ENCODE measurements around the gene MRPL21.
"Not testable (repeated sequence)": the region's sequence is repeated elsewhere in the genome, so short reads cannot be mapped to it uniquely, and the experiment has no call there.

MRPL21 gene

GRCh38 chr11:68865241-68865640, 38.4 kb downstream of the MRPL21 start:
- DNase-seq = no peak

GRCh38 chr11:68863553-68864265, 39.9 kb downstream of the MRPL21 start:
- no peak for DNase-seq

GRCh38 chr11:68862421-68862820, 41.2 kb downstream of the MRPL21 start:
- DNase-seq = no peak

GRCh38 chr11:68859123-68859522, 44.5 kb downstream of the MRPL21 start:
- DNase-seq = no peak

- no peak for DNase-seq
Observed at GRCh38 chr11:68857037-68857586, 46.5 kb downstream of the MRPL21 start.

- DNase-seq = not testable (repeated sequence)
Observed at GRCh38 chr11:68856425-68857030, 47.1 kb downstream of the MRPL21 start.

GRCh38 chr11:68855205-68855981, 48.2 kb downstream of the MRPL21 start:
- peak in 2 of 6 experiments; percentile 6 to 29 for DNase-seq

DNA sequence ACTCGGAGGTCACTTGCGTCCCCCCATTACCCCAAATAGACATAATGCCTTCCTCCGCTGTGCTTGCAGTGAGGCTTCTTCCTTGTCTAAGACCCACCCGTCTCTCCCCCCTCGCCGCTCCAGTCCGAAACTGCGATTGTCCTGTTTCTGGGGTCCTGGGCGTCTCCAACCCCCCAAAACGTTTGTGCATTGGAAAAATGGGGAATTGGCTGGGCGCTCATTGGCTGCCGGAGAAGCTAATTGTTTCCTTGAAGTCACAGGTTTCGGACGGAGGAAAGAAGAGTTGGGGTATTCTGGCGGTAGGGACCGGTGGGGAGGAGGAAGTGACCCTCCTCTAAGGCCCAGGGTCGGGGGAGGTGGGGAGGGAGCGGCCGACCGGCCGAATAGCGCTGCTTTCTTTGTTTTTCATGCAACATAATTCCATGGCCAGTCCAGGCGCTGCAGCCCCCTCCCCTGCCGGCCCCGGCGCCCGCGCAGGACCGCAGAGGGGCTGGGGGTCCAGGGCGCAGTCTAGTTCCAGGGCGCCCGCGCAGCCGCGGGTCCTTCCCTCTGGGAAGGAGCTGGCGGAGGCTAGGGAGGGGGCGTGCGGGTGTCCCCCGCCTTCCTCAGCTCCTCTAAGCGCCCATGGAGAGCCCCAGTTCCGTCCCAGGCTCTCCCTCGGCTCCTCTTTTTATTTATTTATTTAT, 49.2 kb downstream of the MRPL21 start:
- no peak for DNase-seq

DNA sequence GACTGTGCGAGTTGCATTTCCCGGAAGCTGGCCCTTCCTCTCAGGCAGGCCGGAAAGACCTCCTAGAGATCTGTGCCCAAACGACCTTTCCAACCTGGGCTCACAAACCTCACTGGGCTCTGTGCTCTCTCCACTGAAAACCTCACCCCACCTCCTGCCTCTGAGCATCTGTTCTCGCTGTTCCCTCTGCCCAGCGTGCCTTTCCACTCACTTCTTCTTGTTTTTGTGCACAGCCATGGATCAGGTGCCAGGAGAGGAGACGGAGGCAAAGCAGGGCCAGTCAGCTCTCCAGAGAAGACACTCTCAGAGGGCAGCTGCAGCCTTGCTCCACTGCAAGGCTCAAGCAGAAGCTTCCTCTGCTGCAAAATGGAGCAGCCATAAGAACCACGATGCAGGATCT, 51.0 kb downstream of the MRPL21 start:
- no peak for DNase-seq

GRCh38 chr11:68848429-68848828, 55.2 kb downstream of the MRPL21 start:
- DNase-seq = no peak

DNA sequence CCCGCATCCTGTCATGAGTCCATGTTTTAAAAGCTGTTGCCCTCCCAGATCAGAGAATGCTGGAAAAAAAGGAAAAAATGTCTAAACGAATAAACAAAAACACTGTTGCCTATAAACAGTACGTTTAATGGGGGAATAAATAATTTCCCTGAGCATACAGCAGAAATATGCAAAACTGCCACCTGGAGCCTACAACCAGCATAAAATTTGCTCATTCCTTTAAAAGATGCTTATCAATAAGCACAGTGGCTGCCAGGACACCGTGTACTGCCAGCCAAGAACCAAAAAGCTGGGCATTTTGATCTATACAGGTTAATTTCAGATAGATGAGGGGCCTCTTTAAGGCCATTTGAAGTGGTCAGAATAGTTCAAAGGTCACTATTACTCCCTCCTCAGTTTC, 56.2 kb downstream of the MRPL21 start:
- no peak for DNase-seq

GRCh38 chr11:68845351-68846002, 58.2 kb downstream of the MRPL21 start:
- no peak for DNase-seq

GRCh38 chr11:68844801-68845200, 58.8 kb downstream of the MRPL21 start:
- no peak for DNase-seq

DNA sequence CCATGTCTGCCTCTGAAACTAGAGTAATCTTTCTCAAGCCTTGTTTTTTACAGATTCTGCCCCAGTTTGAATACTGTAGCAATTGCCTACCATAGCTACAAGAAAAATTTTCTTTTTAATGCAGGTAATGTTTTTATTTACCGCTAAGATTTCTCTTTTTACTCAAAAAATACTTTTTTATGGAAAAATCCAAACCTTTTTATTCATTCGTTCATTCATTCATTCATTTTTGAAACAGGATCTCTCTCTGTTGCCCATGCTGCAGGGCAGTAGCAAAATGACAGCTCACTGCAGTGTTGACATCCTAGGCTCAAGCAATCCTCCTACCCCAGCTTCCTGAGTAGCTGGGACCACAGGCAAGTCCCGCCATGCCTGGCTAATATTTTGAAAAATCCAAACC, 59.3 kb downstream of the MRPL21 start:
- DNase-seq = no peak

- peak; percentile 10 to 64 (median 58) for DNase-seq
Observed at GRCh38 chr11:68843703-68844312, 59.8 kb downstream of the MRPL21 start.

- DNase-seq = peak; percentile 31 to 58 (median 46)
Observed at GRCh38 chr11:68843052-68843561, 60.5 kb downstream of the MRPL21 start.

- peak in 2 of 6 experiments; percentile 23 to 28 for DNase-seq
Observed at GRCh38 chr11:68842427-68843051, 61.1 kb downstream of the MRPL21 start.

DNA sequence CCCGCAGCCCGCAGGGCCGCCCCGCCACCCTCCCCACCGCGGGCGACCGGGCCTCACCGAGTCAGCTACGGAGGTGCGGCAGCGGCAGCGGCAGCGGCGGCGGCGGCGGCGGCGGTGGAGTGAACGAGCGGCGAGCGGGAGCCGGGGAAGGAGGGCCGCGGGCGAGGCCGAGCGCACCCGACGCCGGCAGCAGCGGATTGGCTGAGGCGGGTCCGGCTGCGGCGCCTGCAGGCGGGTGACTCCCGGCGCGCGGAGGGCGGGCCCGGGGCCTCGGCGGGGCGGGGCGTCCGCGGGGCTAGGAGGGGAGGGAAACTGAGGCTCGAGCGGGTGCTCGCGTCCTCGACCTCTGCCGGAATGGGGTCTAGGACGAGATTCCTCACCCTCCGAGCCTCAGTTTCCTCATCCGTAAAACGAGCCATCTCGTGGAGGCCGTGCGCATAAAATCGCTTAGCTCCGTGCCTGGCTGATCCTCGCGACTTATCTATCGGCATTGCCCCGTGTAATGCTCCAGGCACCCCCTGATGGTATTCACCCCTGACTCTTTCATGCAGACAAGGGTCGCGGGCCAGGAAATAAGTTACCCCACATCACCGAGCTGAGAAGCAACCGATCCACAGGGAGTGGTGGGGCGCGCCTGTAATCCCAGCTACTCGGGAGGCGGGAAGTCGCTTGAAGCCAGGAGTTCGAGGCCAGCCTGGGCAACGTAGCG, 61.8 kb downstream of the MRPL21 start, which contains the start of gene CPT1A:
TSS of gene CPT1A (minus strand) at position 199 of the 709 bp plus-strand sequence. CDS start 26,442 bp downstream, outside the sequence.
- DNase-seq = peak; percentile 26 to 64 (median 49)

Data from stimulated activated naive CD4-positive, alpha-beta T cell (primary cell).